Right atrium auricular region (tissue), 2 donors: ENCODE measurements around the gene TTC39A. TPM values are rescaled to one million over a fixed set of nuclear protein-coding genes. Genes with fewer than 3 reads are reported as not detected.

Experiments
- DNase-seq: peaks from one replicate; pipeline ENCODE4 v3.0.0-alpha.2; 2019; ENCODE audit warnings: low spot score
- H3K27ac ChIP-seq, 2 donors: fragments of 200-600 bp; sonication (generic); 1 replicate in 1 of 2; 2 replicates in 1 of 2; pipeline ENCODE4 v1.5.1; 2016 to 2019
- H3K27me3 ChIP-seq, 2 donors: fragments of 200-600 bp; sonication (generic); one replicate each; pipeline versions ENCODE4 v1.5.1 to v1.6.0; 2017 to 2019
- H3K36me3 ChIP-seq: fragments of 200-600 bp; sonication (generic); one replicate; pipeline ENCODE4 v1.5.1; 2016
- H3K4me1 ChIP-seq, 2 donors: fragments of 200-600 bp; sonication (generic); one replicate each; pipeline versions ENCODE4 v1.5.1 to v1.6.0; 2017 to 2019
- H3K4me3 ChIP-seq, 2 donors: fragments of 200-600 bp; sonication (generic); 1 replicate in 1 of 2; 2 replicates in 1 of 2; pipeline ENCODE4 v1.5.1; 2017 to 2019; ENCODE audit warnings: mild to moderate bottlenecking in 1 of 2, moderate library complexity in 1 of 2
- H3K9me3 ChIP-seq, 2 donors: fragments of 200-600 bp; sonication (generic); one replicate each; pipeline ENCODE4 v1.5.1; 2019
- CTCF ChIP-seq, 2 donors: fragments of 200-600 bp; sonication (generic); IDR thresholded peaks; one replicate each; pipeline ENCODE4 v1.5.1; 2019; ENCODE audit warnings: antibody characterized with exemption in 2 of 2
- total RNA-seq, 2 donors: library from RNA; depleted of rRNA; stranded (reverse); fragments of >200 nt; gene quantifications; one replicate each; pipeline ENCODE4 v1.1.0, GENCODE V29; 2016

The TTC39A gene
- total RNA-seq, 2 donors from 2014 or later, result 14.9 to 33.7 TPM

- TF ChIP-seq CTCF (IDR thresholded peaks at IDR 0.05), result no peak
Observed at GRCh38 chr1:51317798-51318197, 12.6 kb downstream of the TTC39A start.

GRCh38 chr1:51316846-51317120 lies 13.6 kb downstream of the TTC39A start:
- TF ChIP-seq CTCF (IDR thresholded peaks at IDR 0.05), result no peak
- no peak for DNase-seq
- H3K9me3 ChIP-seq, result no peaks in the 10 kb centered on the region
- no peak overlapping the region for H3K4me3 ChIP-seq
- no peaks in the 10 kb centered on the region for H3K36me3 ChIP-seq
- H3K4me1 ChIP-seq, result no peaks in the 10 kb centered on the region
- H3K27ac ChIP-seq, result no peak overlapping the region
- no peaks in the 10 kb centered on the region for H3K27me3 ChIP-seq

More at GRCh38 chr1:51317798-51318197, 12.6 kb downstream of the TTC39A start:
- no peak for DNase-seq
- no peaks in the 10 kb centered on the region for H3K27me3 ChIP-seq
- no peak overlapping the region for H3K27ac ChIP-seq
- no peak overlapping the region for H3K4me3 ChIP-seq
- no peaks in the 10 kb centered on the region for H3K4me1 ChIP-seq
- H3K36me3 ChIP-seq, result no peaks in the 10 kb centered on the region
- no peaks in the 10 kb centered on the region for H3K9me3 ChIP-seq

- no peak overlapping the region for H3K4me3 ChIP-seq
- H3K9me3 ChIP-seq, result no peaks in the 10 kb centered on the region
- H3K4me1 ChIP-seq, result no peaks in the 10 kb centered on the region
- no peaks in the 10 kb centered on the region for H3K36me3 ChIP-seq
- H3K27ac ChIP-seq, result no peak overlapping the region
- DNase-seq, result no peak
- TF ChIP-seq CTCF (IDR thresholded peaks at IDR 0.05), result no peak
- no peaks in the 10 kb centered on the region for H3K27me3 ChIP-seq
Observed at GRCh38 chr1:51316113-51316845, 14.1 kb downstream of the TTC39A start.

GRCh38 chr1:51314974-51315373 lies 15.4 kb downstream of the TTC39A start:
- Histone ChIP-seq H3K4me3 (no peak overlapping the region), H3K27ac (no peak overlapping the region), H3K4me1 (no peaks in the 10 kb centered on the region), H3K36me3 (no peaks in the 10 kb centered on the region), H3K27me3 (no peaks in the 10 kb centered on the region), H3K9me3 (no peaks in the 10 kb centered on the region)
- no peak for TF ChIP-seq CTCF (IDR thresholded peaks at IDR 0.05)
- DNase-seq, result no peak

- Histone ChIP-seq H3K4me3 (no peak overlapping the region), H3K36me3 (no peaks in the 10 kb centered on the region), H3K27ac (no peak overlapping the region), H3K9me3 (no peaks in the 10 kb centered on the region), H3K27me3 (no peaks in the 10 kb centered on the region), H3K4me1 (no peaks in the 10 kb centered on the region)
- TF ChIP-seq CTCF (IDR thresholded peaks at IDR 0.05), result no peak
- DNase-seq, result no peak
Observed at GRCh38 chr1:51313961-51314777, 16.2 kb downstream of the TTC39A start.
